H1 (cell line): ENCODE data around the gene MAST2. TPM values are rescaled to one million over a fixed set of nuclear protein-coding genes. Genes with fewer than 3 reads are reported as not detected.

ENCODE experiments used
- CTCF ChIA-PET: fragments of 300-600 bp; sonication (Branson Sonifier 250); formaldehyde crosslinking; loops from one replicate; lab custom pipeline; 2021; ENCODE audit not compliant: partially characterized antibody; lab: Charles Lee
- POLR2A ChIA-PET: fragments of 300-600 bp; sonication (Branson Sonifier 250); formaldehyde crosslinking; loops from one replicate; lab custom pipeline; 2021; ENCODE audit warnings: inconsistent platforms; ENCODE audit not compliant: partially characterized antibody; lab: Charles Lee
- DNase-seq, 2 experiments: peaks; one replicate each; pipeline versions ENCODE4 v3.0.0 to v3.0.0-alpha.2; 2010 to 2022; ENCODE audit warnings: low spot score in 2 of 2, low read depth in 1 of 2, mixed read lengths in 1 of 2
- FAIRE-seq: peaks from 2 replicates; lab custom pipeline; 2011; peaks lifted over from hg19 to GRCh38; lab: Jason Lieb, UNC
- H2AFZ ChIP-seq: 2 replicates; pipeline ENCODE4 v1.8.1; 2012; ENCODE audit warnings: low read length, inconsistent platforms
- H2AK5ac ChIP-seq: 2 replicates; pipeline ENCODE4 v1.6.1; 2013; ENCODE audit warnings: low read depth, low read length
- H2BK120ac ChIP-seq: replicated peaks from 2 replicates; pipeline ENCODE3; 2013; ENCODE audit warnings: low read depth, low read length, inconsistent platforms
- H2BK12ac ChIP-seq: 2 replicates; pipeline ENCODE4 v1.6.1; 2013; ENCODE audit warnings: low read depth, low read length
- H2BK15ac ChIP-seq: 2 replicates; pipeline ENCODE4 v1.6.1; 2013; ENCODE audit warnings: low read length
- H2BK20ac ChIP-seq: 2 replicates; pipeline ENCODE4 v1.6.1; 2013; ENCODE audit warnings: low read length
- H2BK5ac ChIP-seq: 2 replicates; pipeline ENCODE4 v1.6.1; 2013; ENCODE audit warnings: low read depth, low read length
- H3K14ac ChIP-seq: 2 replicates; pipeline ENCODE4 v1.6.1; 2013; ENCODE audit warnings: inconsistent platforms; ENCODE audit not compliant: insufficient read length
- H3K18ac ChIP-seq: 2 replicates; pipeline ENCODE4 v1.6.1; 2013; ENCODE audit warnings: low read length; ENCODE audit errors: extremely low read depth
- H3K23ac ChIP-seq: 2 replicates; pipeline ENCODE4 v1.6.1; 2013; ENCODE audit warnings: inconsistent platforms; ENCODE audit not compliant: insufficient read length
- H3K23me2 ChIP-seq: 2 replicates; pipeline ENCODE4 v1.6.1; 2013; ENCODE audit warnings: low read depth, low read length
- H3K27ac ChIP-seq: 2 replicates; pipeline ENCODE4 v1.6.1; 2011; ENCODE audit warnings: low read depth, low read length, inconsistent platforms
- H3K27me3 ChIP-seq, 4 experiments: replicated peaks in 1 of 4; 1 replicate in 1 of 4; 2 replicates in 3 of 4; pipeline versions ENCODE4 v1.6.1 to v1.8.1; 2011 to 2013; ENCODE audit warnings: low read length in 3 of 4, mild to moderate bottlenecking in 3 of 4, inconsistent platforms in 2 of 4, mixed read lengths in 2 of 4, moderate library complexity in 1 of 4; ENCODE audit not compliant: control insufficient read depth in 3 of 4, insufficient read depth in 3 of 4; ENCODE audit errors: extremely low read depth in 1 of 4
- H3K36me3 ChIP-seq, 4 experiments: 2 replicates each; pipeline versions ENCODE4 v1.6.1 to v1.8.1; 2011 to 2013; ENCODE audit warnings: mild to moderate bottlenecking in 4 of 4, low read length in 3 of 4, moderate library complexity in 2 of 4, control low read depth in 1 of 4, inconsistent platforms in 1 of 4; ENCODE audit not compliant: insufficient read depth in 4 of 4, control insufficient read depth in 2 of 4
- H3K4ac ChIP-seq: replicated peaks from 2 replicates; pipeline ENCODE3; 2013; ENCODE audit warnings: low read length, low read depth, mixed read lengths, inconsistent platforms; ENCODE audit not compliant: insufficient read length
- H3K4me1 ChIP-seq, 4 experiments: replicated peaks in 1 of 4; 1 replicate in 1 of 4; 2 replicates in 3 of 4; pipeline versions ENCODE4 v1.6.1 to v1.8.1; 2011 to 2013; ENCODE audit warnings: low read length in 3 of 4, inconsistent platforms in 2 of 4, mixed read lengths in 1 of 4; ENCODE audit not compliant: insufficient read depth in 4 of 4, control insufficient read depth in 3 of 4
- H3K4me2 ChIP-seq, 2 experiments: 2 replicates each; pipeline versions ENCODE4 v1.6.1 to v1.8.1; 2011 to 2013; ENCODE audit warnings: low read depth in 2 of 2, low read length in 2 of 2, control low read depth in 1 of 2, inconsistent platforms in 1 of 2, mild to moderate bottlenecking in 1 of 2; ENCODE audit not compliant: insufficient read depth in 1 of 2
- H3K4me3 ChIP-seq, 4 experiments: fragments of 200-600, 300-600 bp in 1 of 4; sonication (generic), shearing (Covaris generic), sonication (Bioruptor Twin) in 1 of 4; 2 replicates each; pipeline versions ENCODE4 v1.5.1 to v1.8.1; 2011 to 2016; ENCODE audit warnings: low read length in 4 of 4, low read depth in 3 of 4, control low read depth in 2 of 4, inconsistent platforms in 2 of 4, mild to moderate bottlenecking in 2 of 4, mixed read lengths in 1 of 4, moderate library complexity in 1 of 4; ENCODE audit not compliant: insufficient read depth in 2 of 4; ENCODE audit errors: extremely low read depth in 1 of 4
- H3K56ac ChIP-seq: replicated peaks from 2 replicates; pipeline ENCODE3; 2013; ENCODE audit warnings: low read depth, mild to moderate bottlenecking, mixed read lengths, low read length, inconsistent platforms; ENCODE audit not compliant: insufficient read length
- H3K79me1 ChIP-seq: 2 replicates; pipeline ENCODE4 v1.6.1; 2013; ENCODE audit warnings: low read depth, low read length, control low read depth
- H3K79me2 ChIP-seq, 2 experiments: 2 replicates each; pipeline versions ENCODE4 v1.6.1 to v1.8.1; 2012 to 2013; ENCODE audit warnings: low read length in 2 of 2, mild to moderate bottlenecking in 2 of 2, inconsistent platforms in 1 of 2; ENCODE audit not compliant: insufficient read depth in 2 of 2, control insufficient read depth in 1 of 2
- H3K9ac ChIP-seq, 4 experiments: replicated peaks in 1 of 4; 1 replicate in 1 of 4; 2 replicates in 3 of 4; pipeline versions ENCODE4 v1.6.1 to v1.8.1; 2011 to 2013; ENCODE audit warnings: low read depth in 3 of 4, low read length in 3 of 4, control low read depth in 2 of 4, mild to moderate bottlenecking in 2 of 4, moderate library complexity in 2 of 4, inconsistent platforms in 1 of 4; ENCODE audit errors: extremely low read depth in 1 of 4
- H3K9me3 ChIP-seq, 2 experiments: 2 replicates each; pipeline versions ENCODE4 v1.6.1 to v1.8.1; 2012 to 2013; ENCODE audit warnings: mild to moderate bottlenecking in 2 of 2, moderate library complexity in 2 of 2, control low read depth in 1 of 2, inconsistent platforms in 1 of 2, low read depth in 1 of 2, low read length in 1 of 2, mixed read lengths in 1 of 2; ENCODE audit not compliant: insufficient read depth in 2 of 2
- H4K20me1 ChIP-seq, 2 experiments: replicated peaks in 1 of 2; 2 replicates each; pipeline versions ENCODE3 to v1.8.1; 2011 to 2013; ENCODE audit warnings: inconsistent platforms in 2 of 2, low read length in 2 of 2, mild to moderate bottlenecking in 1 of 2; ENCODE audit not compliant: insufficient read depth in 2 of 2, control insufficient read depth in 1 of 2
- H4K5ac ChIP-seq: 2 replicates; pipeline ENCODE4 v1.6.1; 2013; ENCODE audit warnings: low read length, low read depth, mixed read lengths, inconsistent platforms; ENCODE audit not compliant: insufficient read length
- H4K8ac ChIP-seq: 2 replicates; pipeline ENCODE4 v1.8.0; 2013; ENCODE audit warnings: mild to moderate bottlenecking, moderate library complexity, low read length, inconsistent platforms; ENCODE audit not compliant: insufficient read depth; ENCODE audit errors: extremely low read depth
- H4K91ac ChIP-seq: replicated peaks from 2 replicates; pipeline ENCODE3; 2013; ENCODE audit warnings: low read length, mixed read lengths, inconsistent platforms; ENCODE audit not compliant: insufficient read length
- BACH1 ChIP-seq: IDR thresholded peaks from 2 replicates; pipeline ENCODE4 v1.6.1; 2012; ENCODE audit warnings: low read length, improper control_type of control experiment
- CBX8 ChIP-seq: fragments of 300-800, 300-1000 bp; sonication (generic); IDR thresholded peaks from 2 replicates; pipeline ENCODE4 v1.7.1; 2016; ENCODE audit warnings: low read depth, low read length, borderline replicate concordance
- CTCF ChIP-seq, 3 experiments: IDR thresholded peaks; 1 replicate in 2 of 3; 2 replicates in 1 of 3; pipeline versions ENCODE4 v1.5.1 to v1.6.1; 2011; ENCODE audit warnings: low read length in 3 of 3, mild to moderate bottlenecking in 3 of 3, inconsistent platforms in 2 of 3, low read depth in 1 of 3, moderate library complexity in 1 of 3; ENCODE audit not compliant: insufficient read depth in 1 of 3; ENCODE audit errors: control extremely low read depth in 1 of 3
- EP300 ChIP-seq, 2 experiments: IDR thresholded peaks; 1 replicate in 1 of 2; 2 replicates in 1 of 2; pipeline ENCODE4 v1.6.1; 2011 to 2012; ENCODE audit warnings: low read depth in 2 of 2, low read length in 2 of 2, mild to moderate bottlenecking in 2 of 2, borderline replicate concordance in 1 of 2, inconsistent platforms in 1 of 2, moderate library complexity in 1 of 2
- KDM5A ChIP-seq: fragments of 200-600 bp; IDR thresholded peaks from 2 replicates; pipeline ENCODE4 v1.7.1; 2012; ENCODE audit warnings: mild to moderate bottlenecking, low read length, inconsistent platforms, mixed read lengths
- NANOG ChIP-seq: IDR thresholded peaks from 2 replicates; pipeline ENCODE4 v1.6.1; 2011; ENCODE audit warnings: low read length, low read depth, mild to moderate bottlenecking, inconsistent platforms; ENCODE audit not compliant: insufficient read depth, poor library complexity, severe bottlenecking
- PHF8 ChIP-seq: fragments of 200-600 bp; sonication (generic); conservative IDR thresholded peaks from 2 replicates; pipeline ENCODE4 v1.7.1; 2012; ENCODE audit warnings: low read depth, mild to moderate bottlenecking, inconsistent platforms, low read length, moderate library complexity
- SIX5 ChIP-seq: IDR thresholded peaks from 2 replicates; pipeline ENCODE4 v1.6.1; 2011; ENCODE audit warnings: mild to moderate bottlenecking, low read depth, low read length
- SP1 ChIP-seq: IDR thresholded peaks from 2 replicates; pipeline ENCODE4 v1.6.1; 2011; ENCODE audit warnings: low read depth, low read length
- YY1 ChIP-seq: IDR thresholded peaks from 2 replicates; pipeline ENCODE4 v1.6.1; 2011; ENCODE audit warnings: low read depth, mild to moderate bottlenecking, low read length
- WGBS, 2 experiments: shearing (Covaris generic) in 1 of 2; methylation state at CpG; one replicate each; pipeline versions ENCODE4 v1.1.6 to v1.1.7; 2013 to 2015; ENCODE audit warnings: low lambda C conversion rate in 2 of 2, mixed read lengths in 2 of 2, inconsistent platforms in 1 of 2, low coverage in 1 of 2, missing lambda C conversion rate in 1 of 2; ENCODE audit not compliant: insufficient replicate concordance in 2 of 2, insufficient coverage in 1 of 2, insufficient read length in 1 of 2; ENCODE audit errors: extremely low coverage in 1 of 2, missing lambda C conversion rate in 1 of 2; 5-methylcytosine and 5-hydroxymethylcytosine counted together
- polyA plus RNA-seq, 7 experiments: library from polyadenylated mRNA; depleted of rRNA in 3 of 7; stranded (reverse) in 5 of 7; unstranded in 2 of 7; fragments of >200 nt in 5 of 7; fragments of 200-250 nt in 2 of 7; gene quantifications; 1 replicate in 5 of 7; 2 replicates in 1 of 7; 4 replicates in 1 of 7; pipeline versions ENCODE4 v1.2.1 to v1.2.3, GENCODE V29; 2011 to 2013; ENCODE audit warnings: missing spikeins in 2 of 7, mixed read lengths in 2 of 7
- total RNA-seq: library from RNA; stranded (reverse); fragmentation: NEBNext Ultra II Directional; extraction: Animal tissue kit (Norgen Biotek cat#: 25700); gene quantifications from 2 replicates; pipeline ENCODE4 v1.2.1, GENCODE V29; 2021
- TF ChIP-seq, protein P1 (sequence below): IDR thresholded peaks from 2 replicates; pipeline ENCODE4 v1.6.1; 2012; ENCODE audit warnings: inconsistent platforms

MAST2 gene
- total and polyA plus RNA-seq, 2 of the 8 experiments (the other 6 are each of a cell fraction or from before 2014, with no cell fraction given): 20.5 to 35.4 TPM

GRCh38 chr1:45890078-45890477 is 86.7 kb downstream of the MAST2 start:
- H3K23ac ChIP-seq: no peak overlapping the region
- H3K27me3 ChIP-seq: no peaks in the 10 kb centered on the region
- FAIRE-seq (no peak), DNase-seq (no peak)
- no peak overlapping the region for H4K5ac ChIP-seq
- no peaks in the 10 kb centered on the region for H4K20me1 ChIP-seq
- no peak overlapping the region for H2AK5ac ChIP-seq
- no peak overlapping the region for H2AFZ ChIP-seq
- no peak overlapping the region for H3K27ac ChIP-seq
- H3K79me2 ChIP-seq: peaks cover 0 to 15% of the 10 kb centered on the region in 2 experiments; a peak in 1 of 4 replicates
- H3K23me2 ChIP-seq: no peaks in the 10 kb centered on the region; the same call in 1 of the 2 replicates
- no peak overlapping the region for H2BK15ac ChIP-seq
- no peak overlapping the region for H2BK12ac ChIP-seq
- no peak overlapping the region for H3K4me2 ChIP-seq
- H2BK120ac ChIP-seq: no peak overlapping the region
- no peak overlapping the region for H3K18ac ChIP-seq
- H3K36me3 ChIP-seq: no peaks in the 10 kb centered on the region
- ChIA-PET POLR2A (interaction anchor here (0.6 kb wide), 1 partner anchor 250 kb away, joined by 4 read pairs; no protein-coding TSS in a partner anchor), CTCF (interaction anchor here (1.0 kb wide), 1 partner anchor 13 kb away, joined by 3 read pairs; no protein-coding TSS in a partner anchor)
- no peak overlapping the region for H3K14ac ChIP-seq
- no peak overlapping the region for H3K56ac ChIP-seq
- H2BK5ac ChIP-seq: no peak overlapping the region
- no peak overlapping the region for H4K91ac ChIP-seq
- no peaks in the 10 kb centered on the region for H3K4me1 ChIP-seq
- no peak overlapping the region for H2BK20ac ChIP-seq
- no peaks in the 10 kb centered on the region for H3K9me3 ChIP-seq
- H3K4ac ChIP-seq: no peak overlapping the region
- H3K9ac ChIP-seq: no peak overlapping the region
- peaks cover 2% of the 10 kb centered on the region; the same call in 1 of the 2 replicates for H3K79me1 ChIP-seq
- WGBS, 2 experiments: 92% methylated on average over 2 of the region's 2 CpGs; no CpG with 5 or more reads in 1 of the 2 experiments
- no peak overlapping the region for H3K4me3 ChIP-seq
- no peak overlapping the region for H4K8ac ChIP-seq
- TF ChIP-seq YY1 (no peak), PHF8 (no peak), CBX8 (no peak), CTCF (IDR thresholded peaks at IDR 0.05; ENCODE audit: control extremely low read depth in 1 of 3, insufficient read depth in 1 of 3, low read depth in 1 of 3, low read length in 3 of 3) (no peak), BACH1 (no peak), SP1 (no peak), SIX5 (no peak), EP300 (IDR thresholded peaks at IDR 0.05; ENCODE audit: borderline replicate concordance in 1 of 2, low read depth in 2 of 2, low read length in 2 of 2) (no peak), NANOG (no peak), KDM5A (no peak)
- TF ChIP-seq, protein P1, sequence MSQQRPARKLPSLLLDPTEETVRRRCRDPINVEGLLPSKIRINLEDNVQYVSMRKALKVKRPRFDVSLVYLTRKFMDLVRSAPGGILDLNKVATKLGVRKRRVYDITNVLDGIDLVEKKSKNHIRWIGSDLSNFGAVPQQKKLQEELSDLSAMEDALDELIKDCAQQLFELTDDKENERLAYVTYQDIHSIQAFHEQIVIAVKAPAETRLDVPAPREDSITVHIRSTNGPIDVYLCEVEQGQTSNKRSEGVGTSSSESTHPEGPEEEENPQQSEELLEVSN: no peak
